Measurements from ENCODE around the gene LSAMP. TPM values are rescaled to one million over a fixed set of nuclear protein-coding genes. Genes with fewer than 3 reads are reported as not detected.
"Not testable (repeated sequence)": the region's sequence is repeated elsewhere in the genome, so short reads cannot be mapped to it uniquely, and the experiment has no call there.

Gene LSAMP
- total RNA-seq, 1 donor = 3.3 TPM

- no peak for TF ChIP-seq CTCF (IDR thresholded peaks at IDR 0.05; ENCODE audit: extremely low read depth, low read depth, low read length)
- Histone ChIP-seq H3K9me3 (ENCODE audit: low read depth, low read length) (no peaks in the 10 kb centered on the region), H3K4me2 (ENCODE audit: insufficient read depth, low read length) (no peak overlapping the region), H3K36me3 (ENCODE audit: insufficient read depth, low read length) (no peaks in the 10 kb centered on the region), H3K27me3 (ENCODE audit: insufficient read depth, low read length) (no peaks in the 10 kb centered on the region), H3K4me1 (ENCODE audit: insufficient read depth, low read length) (no peaks in the 10 kb centered on the region), H4K20me1 (ENCODE audit: insufficient read depth, low read length) (no peaks in the 10 kb centered on the region), H3K79me2 (ENCODE audit: insufficient read depth, low read length) (no peaks in the 10 kb centered on the region), H2AFZ (ENCODE audit: low read length) (no peak overlapping the region), H3K27ac (ENCODE audit: low read depth, low read length) (no peak overlapping the region), H3K4me3 (ENCODE audit: insufficient read depth, low read length) (no peak overlapping the region)
- no peak for DNase-seq (ENCODE audit: insufficient read length, low spot score, missing footprints)
Observed at GRCh38 chr3:116078561-116078960, 366.7 kb downstream of the LSAMP start.

- Histone ChIP-seq H4K20me1 (ENCODE audit: insufficient read depth, low read length) (no peaks in the 10 kb centered on the region), H3K9me3 (ENCODE audit: low read depth, low read length) (no peaks in the 10 kb centered on the region), H3K27ac (ENCODE audit: low read depth, low read length) (no peak overlapping the region), H3K4me1 (ENCODE audit: insufficient read depth, low read length) (no peaks in the 10 kb centered on the region), H3K27me3 (ENCODE audit: insufficient read depth, low read length) (no peaks in the 10 kb centered on the region), H3K4me2 (ENCODE audit: insufficient read depth, low read length) (no peak overlapping the region), H2AFZ (ENCODE audit: low read length) (no peak overlapping the region), H3K79me2 (ENCODE audit: insufficient read depth, low read length) (no peaks in the 10 kb centered on the region), H3K36me3 (ENCODE audit: insufficient read depth, low read length) (no peaks in the 10 kb centered on the region), H3K4me3 (ENCODE audit: insufficient read depth, low read length) (no peak overlapping the region)
- no peak for DNase-seq (ENCODE audit: insufficient read length, low spot score, missing footprints)
- no peak for TF ChIP-seq CTCF (IDR thresholded peaks at IDR 0.05; ENCODE audit: extremely low read depth, low read depth, low read length)
Observed at GRCh38 chr3:116077557-116077956, 367.7 kb downstream of the LSAMP start.

- H3K27me3 ChIP-seq (ENCODE audit: insufficient read depth, low read length) = no peaks in the 10 kb centered on the region
- no peak for DNase-seq (ENCODE audit: insufficient read length, low spot score, missing footprints)
- no peaks in the 10 kb centered on the region for H3K79me2 ChIP-seq (ENCODE audit: insufficient read depth, low read length)
- no peaks in the 10 kb centered on the region for H3K4me1 ChIP-seq (ENCODE audit: insufficient read depth, low read length)
- no peak overlapping the region for H3K27ac ChIP-seq (ENCODE audit: low read depth, low read length)
- H3K4me3 ChIP-seq (ENCODE audit: insufficient read depth, low read length) = no peak overlapping the region
- no peaks in the 10 kb centered on the region for H4K20me1 ChIP-seq (ENCODE audit: insufficient read depth, low read length)
- TF ChIP-seq CTCF (IDR thresholded peaks at IDR 0.05; ENCODE audit: extremely low read depth, low read depth, low read length) = no peak
- H2AFZ ChIP-seq (ENCODE audit: low read length) = no peak overlapping the region
- no peaks in the 10 kb centered on the region for H3K9me3 ChIP-seq (ENCODE audit: low read depth, low read length)
- H3K4me2 ChIP-seq (ENCODE audit: insufficient read depth, low read length) = no peak overlapping the region
- H3K36me3 ChIP-seq (ENCODE audit: insufficient read depth, low read length) = no peaks in the 10 kb centered on the region
Observed at GRCh38 chr3:116077059-116077458, 368.2 kb downstream of the LSAMP start.

- H4K20me1 ChIP-seq (ENCODE audit: insufficient read depth, low read length); H3K4me2 ChIP-seq (ENCODE audit: insufficient read depth, low read length); H3K4me1 ChIP-seq (ENCODE audit: insufficient read depth, low read length); H3K79me2 ChIP-seq (ENCODE audit: insufficient read depth, low read length); H2AFZ ChIP-seq (ENCODE audit: low read length); H3K4me3 ChIP-seq (ENCODE audit: insufficient read depth, low read length); H3K9me3 ChIP-seq (ENCODE audit: low read depth, low read length); H3K36me3 ChIP-seq (ENCODE audit: insufficient read depth, low read length); DNase-seq (ENCODE audit: insufficient read length, low spot score, missing footprints); H3K27me3 ChIP-seq (ENCODE audit: insufficient read depth, low read length); H3K27ac ChIP-seq (ENCODE audit: low read depth, low read length): not testable (repeated sequence)
Observed at GRCh38 chr3:116070516-116071278, 374.6 kb downstream of the LSAMP start.

Data from osteoblast (primary cell).